Kidney epithelial cell (primary cell): ENCODE results near the gene INPP5A. TPM values are rescaled to one million over a fixed set of nuclear protein-coding genes. Genes with fewer than 3 reads are reported as not detected.

Experiments used
- DNase-seq: peaks from one replicate; pipeline ENCODE4 v3.0.0-alpha.2; 2010; ENCODE audit warnings: low read depth
- H3K27me3 ChIP-seq: 2 replicates; pipeline ENCODE4 v1.6.0; 2011; ENCODE audit warnings: low read length; ENCODE audit not compliant: control insufficient read depth, insufficient read depth
- H3K36me3 ChIP-seq: 2 replicates; pipeline ENCODE4 v1.5.1; 2011; ENCODE audit warnings: low read length; ENCODE audit not compliant: control insufficient read depth, insufficient read depth
- H3K4me3 ChIP-seq: 2 replicates; pipeline ENCODE4 v1.5.1; 2011; ENCODE audit warnings: low read depth, mild to moderate bottlenecking, control low read depth, low read length
- CTCF ChIP-seq: IDR thresholded peaks from 2 replicates; pipeline ENCODE4 v1.5.1; 2011; ENCODE audit warnings: mild to moderate bottlenecking, moderate library complexity, low read length, control low read depth, inconsistent platforms; ENCODE audit not compliant: insufficient read depth, poor library complexity, severe bottlenecking
- total RNA-seq: library from RNA; depleted of rRNA; stranded (reverse); fragments of >200 nt; gene quantifications from 2 replicates; pipeline ENCODE4 v1.2.3, GENCODE V29; 2015

Gene INPP5A
- total RNA-seq, 1 donor from 2014 or later: 45.1 TPM

- Histone ChIP-seq H3K4me3 (no peak overlapping the region), H3K27me3 (peaks cover 5% of the 10 kb centered on the region), H3K36me3 (no peaks in the 10 kb centered on the region)
- no peak for DNase-seq
- no peak for TF ChIP-seq CTCF
Observed at GRCh38 chr10:132827861-132828539, 290.4 kb downstream of the INPP5A start.

- no peak for DNase-seq
- TF ChIP-seq CTCF: no peak
- Histone ChIP-seq H3K27me3 (peaks cover 9% of the 10 kb centered on the region), H3K36me3 (no peaks in the 10 kb centered on the region), H3K4me3 (no peak overlapping the region)
Observed at GRCh38 chr10:132828681-132829080, 291.1 kb downstream of the INPP5A start.

- H3K36me3 ChIP-seq: no peaks in the 10 kb centered on the region
- no peak overlapping the region for H3K4me3 ChIP-seq
- no peak for TF ChIP-seq CTCF
- peaks cover 11% of the 10 kb centered on the region for H3K27me3 ChIP-seq
- no peak for DNase-seq
Observed at GRCh38 chr10:132829403-132829802, 291.8 kb downstream of the INPP5A start.

GRCh38 chr10:132832186-132832969, 294.8 kb downstream of the INPP5A start:
- H3K27me3 ChIP-seq: peaks cover 24% of the 10 kb centered on the region

More at GRCh38 chr10:132832186-132832969, 294.8 kb downstream of the INPP5A start:
- TF ChIP-seq CTCF: no peak
- no peaks in the 10 kb centered on the region for H3K36me3 ChIP-seq
- no peak for DNase-seq
- no peak overlapping the region for H3K4me3 ChIP-seq

Other genes with a start within 250 kb of the INPP5A start
- gene STK32C, start 229.8 kb upstream of the INPP5A start, total RNA-seq: 12.2 and 14.9 TPM in 2 replicates
- gene LRRC27, start 205.6 kb upstream of the INPP5A start, total RNA-seq: 8.1 and 13.3 TPM in 2 replicates
- 25.2 and 27.1 TPM in 2 replicates for gene PWWP2B, start 140.6 kb upstream of the INPP5A start, total RNA-seq
- 2.6 TPM in 1 of 2 replicates, not detected in the other for gene NKX6-2, start 248.4 kb downstream of the INPP5A start, total RNA-seq